GM23248 (cell line): ENCODE results near the gene RIT2. TPM values are rescaled to one million over a fixed set of nuclear protein-coding genes. Genes with fewer than 3 reads are reported as not detected.

Experiments used
- DNase-seq: peaks from one replicate; pipeline ENCODE4 v3.0.0-alpha.2; 2015
- H2AFZ ChIP-seq: fragments of 200-600 bp; sonication (generic); 2 replicates; pipeline ENCODE4 v1.6.1; 2016; ENCODE audit warnings: antibody characterized with exemption
- H3F3A ChIP-seq: fragments of 200-600 bp; sonication (generic); 2 replicates; pipeline ENCODE4 v1.6.1; 2016; ENCODE audit warnings: mild to moderate bottlenecking, antibody characterized with exemption, mixed run types; ENCODE audit not compliant: insufficient read depth
- H3K27ac ChIP-seq: fragments of 200-600 bp; sonication (generic); 2 replicates; pipeline ENCODE4 v1.5.1; 2016; ENCODE audit warnings: mild to moderate bottlenecking
- H3K27me3 ChIP-seq: fragments of 200-600 bp; sonication (generic); replicated peaks from 2 replicates; pipeline ENCODE4 v1.6.1; 2016; ENCODE audit warnings: mild to moderate bottlenecking; ENCODE audit not compliant: insufficient read depth
- H3K36me3 ChIP-seq: fragments of 200-600 bp; sonication (generic); 2 replicates; pipeline ENCODE4 v1.6.1; 2016; ENCODE audit warnings: low read depth, mild to moderate bottlenecking
- H3K4me1 ChIP-seq: fragments of 200-600 bp; sonication (generic); 2 replicates; pipeline ENCODE4 v1.6.1; 2016; ENCODE audit warnings: mild to moderate bottlenecking; ENCODE audit not compliant: insufficient read depth
- H3K4me2 ChIP-seq: fragments of 200-600 bp; sonication (generic); one replicate; pipeline ENCODE4 v1.6.1; 2016; ENCODE audit warnings: mild to moderate bottlenecking; ENCODE audit not compliant: unreplicated experiment
- H3K4me3 ChIP-seq: fragments of 200-600 bp; sonication (generic); 2 replicates; pipeline ENCODE4 v1.5.1; 2016; ENCODE audit warnings: mild to moderate bottlenecking
- H3K79me2 ChIP-seq: fragments of 200-600 bp; sonication (generic); 2 replicates; pipeline ENCODE4 v1.6.1; 2016; ENCODE audit warnings: mild to moderate bottlenecking; ENCODE audit not compliant: insufficient read depth
- H3K9ac ChIP-seq: fragments of 200-600 bp; sonication (generic); 2 replicates; pipeline ENCODE4 v1.6.1; 2016; ENCODE audit warnings: mild to moderate bottlenecking
- H3K9me2 ChIP-seq: fragments of 200-600 bp; sonication (generic); 2 replicates; pipeline ENCODE4 v1.6.1; 2016; ENCODE audit warnings: mixed run types, mild to moderate bottlenecking, moderate library complexity; ENCODE audit not compliant: insufficient read depth
- H3K9me3 ChIP-seq: fragments of 200-600 bp; sonication (generic); one replicate; pipeline ENCODE4 v1.6.1; 2017; ENCODE audit warnings: low read depth
- H4K20me1 ChIP-seq: fragments of 200-600 bp; sonication (generic); 2 replicates; pipeline ENCODE4 v1.6.0; 2016; ENCODE audit not compliant: insufficient read depth
- EZH2 ChIP-seq: fragments of 200-600 bp; sonication (generic); IDR thresholded peaks from 2 replicates; pipeline ENCODE4 v1.6.1; 2018; ENCODE audit warnings: antibody characterized with exemption, mild to moderate bottlenecking; ENCODE audit not compliant: insufficient read depth, poor library complexity, severe bottlenecking
- EZH2phosphoT487 ChIP-seq: fragments of 200-600 bp; sonication (generic); IDR thresholded peaks from 2 replicates; pipeline ENCODE4 v1.6.1; 2018; ENCODE audit warnings: antibody characterized with exemption, moderate library complexity, mild to moderate bottlenecking, low read depth; ENCODE audit not compliant: insufficient read depth
- WGBS, 2 experiments: methylation state at CpG; one replicate each; pipeline ENCODE4 v1.1.6; 2015 to 2017; ENCODE audit warnings: low lambda C conversion rate in 2 of 2, low coverage in 1 of 2; ENCODE audit errors: missing lambda C conversion rate in 2 of 2; 5-methylcytosine and 5-hydroxymethylcytosine counted together
- in situ Hi-C: fragments of 300-500 bp; cut with MboI; formaldehyde crosslinking; loops from 2 replicates; pipeline ENCODE4 v1.15.0; 2020
- polyA plus RNA-seq: library from polyadenylated mRNA; unstranded; fragments of >200 nt; fragmentation: Nextera tagmentation; extraction: Ambion mirVana; gene quantifications from 2 replicates; pipeline ENCODE4 v1.2.1, GENCODE V29; 2016
- total RNA-seq: library from RNA; depleted of rRNA; stranded (reverse); fragments of >200 nt; shearing (Covaris generic); gene quantifications from 2 replicates; pipeline ENCODE4 v1.2.3, GENCODE V29; 2014

RIT2 gene
- total and polyA plus RNA-seq, 2 experiments from 2014 or later = not detected

DNA sequence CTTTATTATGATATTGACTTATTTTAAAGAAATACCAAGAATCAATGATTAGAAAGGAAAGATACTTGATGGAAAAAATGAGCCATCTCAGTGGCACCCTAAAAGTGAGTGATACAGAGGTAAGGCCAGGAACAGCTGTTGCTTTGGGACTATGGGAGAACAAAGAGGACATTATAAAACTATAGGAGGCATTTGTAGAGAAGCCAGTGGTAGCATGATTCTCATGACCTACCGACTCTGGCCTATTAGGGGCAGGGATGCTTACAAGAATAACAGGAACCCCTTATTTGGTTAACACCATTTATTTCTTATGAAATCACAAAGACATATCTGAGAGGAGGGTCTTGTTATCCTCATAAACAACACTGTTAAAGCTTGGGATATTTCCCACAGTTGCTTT, 162.2 kb downstream of the RIT2 start:
- no peaks in the 10 kb centered on the region for H3K9me2 ChIP-seq
- 48 to 55% methylated on average over 1 of the region's 1 CpG for WGBS, 2 experiments
- H3K4me2 ChIP-seq = no peak overlapping the region
- no peak overlapping the region for H3K9ac ChIP-seq
- in situ Hi-C loops = no loop called here
- DNase-seq = no peak
- no peaks in the 10 kb centered on the region for H3K79me2 ChIP-seq
- no peak overlapping the region for H2AFZ ChIP-seq
- H3K4me1 ChIP-seq = no peaks in the 10 kb centered on the region
- H3K27ac ChIP-seq = no peak overlapping the region
- H4K20me1 ChIP-seq = no peaks in the 10 kb centered on the region
- TF ChIP-seq EZH2phosphoT487 = no peak
- TF ChIP-seq EZH2 = no peak
- no peak overlapping the region for H3K4me3 ChIP-seq
- no peaks in the 10 kb centered on the region for H3F3A ChIP-seq
- no peaks in the 10 kb centered on the region for H3K9me3 ChIP-seq
- H3K36me3 ChIP-seq = no peaks in the 10 kb centered on the region
- H3K27me3 ChIP-seq = no peaks in the 10 kb centered on the region

DNA sequence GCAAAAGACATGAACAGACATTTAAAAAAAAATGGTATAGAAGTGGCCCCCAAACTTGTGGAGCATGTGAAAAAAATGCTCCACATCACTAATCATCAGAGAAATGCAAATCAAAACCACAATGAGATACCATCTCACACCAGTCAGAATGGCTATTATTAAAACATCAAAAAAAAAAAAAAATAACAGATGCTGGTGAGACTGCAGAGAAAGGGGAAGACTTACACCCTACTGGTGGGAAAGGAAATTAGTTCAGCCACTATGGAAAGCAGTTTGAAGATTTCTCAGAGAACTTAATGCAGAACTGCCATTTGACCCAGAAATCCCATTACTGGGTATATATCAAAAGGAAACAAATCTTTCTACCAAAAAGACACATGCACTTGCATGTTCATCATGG, 164.8 kb downstream of the RIT2 start:
- H3K27me3 ChIP-seq = no peaks in the 10 kb centered on the region
- H3K4me2 ChIP-seq = no peak overlapping the region
- no peaks in the 10 kb centered on the region for H3K9me3 ChIP-seq
- H3K9ac ChIP-seq = no peak overlapping the region
- H3K9me2 ChIP-seq = no peaks in the 10 kb centered on the region
- H3K27ac ChIP-seq = no peak overlapping the region
- H3K4me3 ChIP-seq = no peak overlapping the region
- no peak for DNase-seq
- no peaks in the 10 kb centered on the region for H3K36me3 ChIP-seq
- no peaks in the 10 kb centered on the region for H3K79me2 ChIP-seq
- no peak for TF ChIP-seq EZH2
- no peak for TF ChIP-seq EZH2phosphoT487
- no peaks in the 10 kb centered on the region for H3F3A ChIP-seq
- H2AFZ ChIP-seq = no peak overlapping the region
- H3K4me1 ChIP-seq = no peaks in the 10 kb centered on the region
- in situ Hi-C loops = no loop called here
- no peaks in the 10 kb centered on the region for H4K20me1 ChIP-seq

DNA sequence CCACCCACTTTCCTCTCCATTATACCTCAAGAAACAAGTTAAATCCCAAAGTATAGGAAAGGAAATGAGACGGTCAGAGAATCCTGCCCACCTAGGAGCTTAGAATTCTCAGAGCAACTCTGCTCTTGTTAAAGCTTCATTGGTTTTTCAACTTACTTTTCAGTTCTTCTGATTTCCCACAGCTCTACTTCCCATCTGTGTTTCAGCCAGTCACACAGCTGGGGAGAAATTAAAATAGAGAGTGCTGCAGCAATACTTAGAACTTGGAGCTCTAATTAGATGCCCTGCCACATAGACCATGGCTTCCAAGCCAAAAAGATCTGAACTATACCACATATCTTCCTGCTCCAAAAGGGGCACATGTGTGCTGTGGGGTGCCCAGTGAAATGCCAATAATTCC, 166.7 kb downstream of the RIT2 start:
- no peak overlapping the region for H3K4me3 ChIP-seq
- in situ Hi-C loops = no loop called here
- H3K79me2 ChIP-seq = no peaks in the 10 kb centered on the region
- no peaks in the 10 kb centered on the region for H3K9me3 ChIP-seq
- H3K27ac ChIP-seq = no peak overlapping the region
- DNase-seq = no peak
- no peak overlapping the region for H2AFZ ChIP-seq
- TF ChIP-seq EZH2 (no peak), EZH2phosphoT487 (no peak)
- H3K9ac ChIP-seq = no peak overlapping the region
- H3K36me3 ChIP-seq = no peaks in the 10 kb centered on the region
- no peaks in the 10 kb centered on the region for H3F3A ChIP-seq
- H3K4me2 ChIP-seq = no peak overlapping the region
- WGBS, 2 experiments = 0 to 27% methylated on average over 1 of the region's 1 CpG
- H3K9me2 ChIP-seq = no peaks in the 10 kb centered on the region
- no peaks in the 10 kb centered on the region for H3K4me1 ChIP-seq
- H4K20me1 ChIP-seq = no peaks in the 10 kb centered on the region
- no peaks in the 10 kb centered on the region for H3K27me3 ChIP-seq

DNA sequence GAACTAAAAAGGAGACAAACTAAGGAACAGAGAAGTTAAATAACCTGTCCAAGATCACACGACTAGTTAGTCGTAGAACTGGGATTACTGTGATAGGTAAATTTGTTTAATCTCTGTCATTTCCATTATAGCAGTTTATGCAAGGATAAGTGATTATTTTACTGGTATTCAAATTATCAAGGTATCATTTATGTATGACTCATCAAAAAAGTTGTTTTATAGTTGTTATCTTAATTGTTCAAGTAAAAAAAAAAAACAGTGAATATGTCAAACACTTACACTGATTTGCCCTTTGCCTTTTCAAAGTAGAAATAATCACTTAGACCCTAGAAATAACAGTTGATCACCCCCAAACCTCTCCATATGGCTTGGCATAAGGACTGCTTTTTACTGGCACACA, 173.6 kb downstream of the RIT2 start:
- Histone ChIP-seq H3K36me3 (no peaks in the 10 kb centered on the region), H3K79me2 (no peaks in the 10 kb centered on the region), H3K9ac (no peak overlapping the region), H3K4me2 (no peak overlapping the region), H3K27me3 (no peaks in the 10 kb centered on the region), H4K20me1 (no peaks in the 10 kb centered on the region), H3K9me3 (no peaks in the 10 kb centered on the region), H3F3A (no peaks in the 10 kb centered on the region), H3K4me1 (no peaks in the 10 kb centered on the region), H3K9me2 (no peaks in the 10 kb centered on the region), H3K4me3 (no peak overlapping the region), H3K27ac (no peak overlapping the region), H2AFZ (no peak overlapping the region)
- in situ Hi-C loops = no loop called here
- no peak for TF ChIP-seq EZH2phosphoT487
- no peak for TF ChIP-seq EZH2
- 40 to 44% methylated on average over 2 of the region's 2 CpGs for WGBS, 2 experiments
- no peak for DNase-seq

DNA sequence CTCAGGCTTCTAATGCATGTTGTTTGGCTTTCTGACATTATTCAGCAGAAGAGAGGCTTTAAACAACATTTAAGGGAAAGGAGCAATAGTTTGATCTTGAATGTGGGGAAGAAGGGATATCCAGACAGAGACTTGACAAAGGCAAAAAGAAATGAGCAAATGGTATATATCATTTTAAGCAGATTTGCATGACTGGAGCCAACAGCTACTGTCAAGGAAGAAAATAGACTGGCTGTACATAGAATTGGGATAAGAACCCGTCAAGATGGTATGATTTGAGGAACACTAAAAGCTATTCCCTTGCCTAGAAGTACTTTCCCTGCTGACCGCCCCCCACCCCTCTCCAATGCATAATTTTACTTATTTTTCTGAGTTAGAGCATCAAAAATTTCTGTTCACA, 174.5 kb downstream of the RIT2 start:
- Histone ChIP-seq H4K20me1 (no peaks in the 10 kb centered on the region), H3K27me3 (no peaks in the 10 kb centered on the region), H3K9me3 (no peaks in the 10 kb centered on the region), H3F3A (no peaks in the 10 kb centered on the region), H2AFZ (no peak overlapping the region), H3K9me2 (no peaks in the 10 kb centered on the region), H3K79me2 (no peaks in the 10 kb centered on the region), H3K4me2 (no peak overlapping the region), H3K36me3 (no peaks in the 10 kb centered on the region), H3K27ac (no peak overlapping the region), H3K4me1 (no peaks in the 10 kb centered on the region), H3K9ac (no peak overlapping the region), H3K4me3 (no peak overlapping the region)
- no peak for TF ChIP-seq EZH2phosphoT487
- TF ChIP-seq EZH2 = no peak
- in situ Hi-C loops = no loop called here
- no peak for DNase-seq
- WGBS, 2 experiments = 7 to 17% methylated on average over 2 of the region's 2 CpGs
